Endometrium (tissue), 2 donors: ENCODE measurements around the gene CFAP43.

Experiments used
- FAIRE-seq: peaks from 2 replicates; lab custom pipeline; 2012; peaks lifted over from hg19 to GRCh38; lab: Jason Lieb, UNC
- donor health status: control.
- donor health status: control.

The CFAP43 gene

GRCh38 chr10:104090611-104091010, 141.6 kb downstream of the CFAP43 start:
- no peak for FAIRE-seq

- FAIRE-seq = no peak
These were observed 142.5 kb downstream of the CFAP43 start for GRCh38 chr10:104089621-104090020.

- no peak for FAIRE-seq
These were observed 143.9 kb downstream of the CFAP43 start for GRCh38 chr10:104088239-104088638.

- no peak for FAIRE-seq
These were observed 146.3 kb downstream of the CFAP43 start, which contains the start of gene COL17A1 for GRCh38 chr10:104085801-104086400. Gene COL17A1 (minus strand): TSS chr10:104085880. CDS start chr10:104080673, 5,207 bp downstream.

GRCh38 chr10:104084482-104085142, 147.6 kb downstream of the CFAP43 start:
- FAIRE-seq = no peak

DNA sequence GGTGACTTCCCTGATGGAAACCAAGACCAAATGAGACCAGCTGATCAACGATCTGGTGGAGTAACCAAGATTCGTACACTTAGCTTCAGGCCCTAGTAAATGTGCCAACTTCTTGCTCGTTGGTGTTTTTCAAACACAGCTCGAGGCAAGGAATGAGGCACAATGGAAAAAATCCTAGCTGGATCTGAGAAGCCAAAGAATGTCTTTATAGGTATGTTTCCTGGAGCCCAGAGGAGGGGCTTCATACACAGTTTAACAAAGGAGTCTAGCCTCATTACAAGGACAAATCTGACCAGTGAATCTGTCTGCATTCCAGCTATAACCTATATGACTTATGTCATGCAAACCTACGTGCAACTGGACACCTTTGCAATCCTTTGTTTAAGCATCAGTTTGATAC, 150.2 kb downstream of the CFAP43 start:
- no peak for FAIRE-seq

GRCh38 chr10:104080762-104081161, 151.4 kb downstream of the CFAP43 start:
- FAIRE-seq = no peak
